ENCODE data around the gene NRBF2. TPM values are rescaled to one million over a fixed set of nuclear protein-coding genes. Genes with fewer than 3 reads are reported as not detected.

NRBF2 gene
- total RNA-seq, 1 experiment from 2014 or later: 24.8 TPM

DNA sequence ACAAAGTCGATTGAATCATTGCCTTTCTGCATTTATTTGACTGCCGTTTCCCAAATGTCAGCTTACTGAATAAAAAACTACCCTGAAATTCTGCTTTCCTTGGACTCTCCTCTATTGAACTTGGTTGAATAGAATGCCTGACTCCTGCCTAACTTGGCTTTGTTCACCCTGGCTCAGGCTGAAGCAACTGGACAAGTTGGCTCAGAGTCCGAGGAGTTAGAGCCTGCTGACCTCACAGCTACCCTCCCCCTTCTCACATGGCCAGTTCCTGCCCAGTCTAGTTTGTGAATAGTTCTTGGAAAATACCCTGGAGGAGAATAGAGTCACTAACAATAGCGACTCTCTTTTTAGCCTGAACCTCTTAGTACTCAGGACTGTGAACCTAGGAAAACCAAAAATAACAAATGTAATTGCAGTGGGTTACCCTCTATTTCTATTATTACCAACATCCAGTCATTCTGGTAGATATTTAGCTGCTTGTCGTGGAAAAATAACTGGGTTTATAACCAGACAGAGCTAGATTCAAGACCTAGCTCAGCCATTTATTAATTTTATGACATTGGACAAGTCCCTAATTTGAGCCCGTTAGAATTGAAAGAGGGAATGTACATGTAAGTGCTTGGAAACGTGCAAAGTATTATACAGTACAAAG is 17.3 kb upstream of the NRBF2 start:
- Histone ChIP-seq H3K4me3 (ENCODE audit: low read depth, low read length, poor library complexity, severe bottlenecking) (no peak overlapping the region), H3K27me3 (replicated peaks; ENCODE audit: insufficient read depth, low read depth, low read length, poor library complexity) (no peaks in the 10 kb centered on the region), H3K27ac (ENCODE audit: low read depth, low read length, poor library complexity, severe bottlenecking) (no peak overlapping the region), H3K9me3 (ENCODE audit: low read depth, low read length, poor library complexity, severe bottlenecking) (no peaks in the 10 kb centered on the region), H3K36me3 (ENCODE audit: insufficient read depth, low read length, poor library complexity, severe bottlenecking) (no peaks in the 10 kb centered on the region), H3K4me1 (ENCODE audit: insufficient read depth, low read length, poor library complexity, severe bottlenecking) (no peaks in the 10 kb centered on the region)
- BruUV-seq (replicated peaks): no TSS peak
- TF ChIP-seq EZH2 (IDR thresholded peaks at IDR 0.05; ENCODE audit: borderline replicate concordance, low read depth, low read length, poor library complexity, severe bottlenecking): no peak
- TF ChIP-seq, protein P1, sequence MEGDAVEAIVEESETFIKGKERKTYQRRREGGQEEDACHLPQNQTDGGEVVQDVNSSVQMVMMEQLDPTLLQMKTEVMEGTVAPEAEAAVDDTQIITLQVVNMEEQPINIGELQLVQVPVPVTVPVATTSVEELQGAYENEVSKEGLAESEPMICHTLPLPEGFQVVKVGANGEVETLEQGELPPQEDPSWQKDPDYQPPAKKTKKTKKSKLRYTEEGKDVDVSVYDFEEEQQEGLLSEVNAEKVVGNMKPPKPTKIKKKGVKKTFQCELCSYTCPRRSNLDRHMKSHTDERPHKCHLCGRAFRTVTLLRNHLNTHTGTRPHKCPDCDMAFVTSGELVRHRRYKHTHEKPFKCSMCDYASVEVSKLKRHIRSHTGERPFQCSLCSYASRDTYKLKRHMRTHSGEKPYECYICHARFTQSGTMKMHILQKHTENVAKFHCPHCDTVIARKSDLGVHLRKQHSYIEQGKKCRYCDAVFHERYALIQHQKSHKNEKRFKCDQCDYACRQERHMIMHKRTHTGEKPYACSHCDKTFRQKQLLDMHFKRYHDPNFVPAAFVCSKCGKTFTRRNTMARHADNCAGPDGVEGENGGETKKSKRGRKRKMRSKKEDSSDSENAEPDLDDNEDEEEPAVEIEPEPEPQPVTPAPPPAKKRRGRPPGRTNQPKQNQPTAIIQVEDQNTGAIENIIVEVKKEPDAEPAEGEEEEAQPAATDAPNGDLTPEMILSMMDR (conservative IDR thresholded peaks at IDR 0.05; ENCODE audit: low read depth, low read length): no peak
- intact Hi-C loops (cut with micrococcal nuclease; ENCODE audit: unreplicated experiment): no loop called here
- ChIA-PET CTCF (no interaction called here), POLR2A (ENCODE audit: low non-redundant PET) (no interaction called here)
- DNase-seq (ENCODE audit: low spot score): no peak

DNA sequence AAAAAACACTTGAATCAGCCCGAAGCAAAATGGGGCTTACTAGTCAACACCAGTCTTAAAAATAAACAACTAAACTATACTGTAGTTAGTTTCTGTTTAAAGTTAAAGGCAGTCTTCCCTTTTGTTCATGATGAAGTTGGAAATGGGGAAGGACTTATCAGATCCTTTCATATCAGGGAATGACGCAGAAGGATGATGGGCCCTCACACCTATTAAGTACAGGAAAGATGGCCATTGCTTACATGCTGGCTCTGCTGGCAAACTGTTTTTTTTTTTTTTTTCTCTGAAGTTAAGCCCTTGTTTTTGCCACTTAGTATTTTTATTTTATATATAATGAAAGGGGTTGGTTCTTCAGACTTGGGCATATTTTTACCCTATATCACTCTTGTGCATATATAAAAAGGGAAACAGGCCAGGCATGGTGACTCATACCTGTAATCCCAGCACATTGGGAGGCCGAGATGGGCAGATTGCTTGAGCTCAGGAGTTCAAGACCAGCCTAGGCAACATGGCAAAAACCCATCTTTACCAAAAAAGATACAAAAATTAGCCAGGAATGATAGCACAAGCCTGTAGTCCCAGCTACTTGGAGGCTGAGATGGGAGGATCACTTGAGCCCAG is 16.6 kb upstream of the NRBF2 start:
- Histone ChIP-seq H3K4me3 (ENCODE audit: low read depth, low read length, poor library complexity, severe bottlenecking) (no peak overlapping the region), H3K27ac (ENCODE audit: low read depth, low read length, poor library complexity, severe bottlenecking) (no peak overlapping the region), H3K9me3 (ENCODE audit: low read depth, low read length, poor library complexity, severe bottlenecking) (no peaks in the 10 kb centered on the region), H3K36me3 (ENCODE audit: insufficient read depth, low read length, poor library complexity, severe bottlenecking) (no peaks in the 10 kb centered on the region), H3K4me1 (ENCODE audit: insufficient read depth, low read length, poor library complexity, severe bottlenecking) (no peaks in the 10 kb centered on the region), H3K27me3 (replicated peaks; ENCODE audit: insufficient read depth, low read depth, low read length, poor library complexity) (no peaks in the 10 kb centered on the region)
- no peak for DNase-seq (ENCODE audit: low spot score)
- TF ChIP-seq, protein P1 (conservative IDR thresholded peaks at IDR 0.05; ENCODE audit: low read depth, low read length): no peak
- no peak for TF ChIP-seq EZH2 (IDR thresholded peaks at IDR 0.05; ENCODE audit: borderline replicate concordance, low read depth, low read length, poor library complexity, severe bottlenecking)
- ChIA-PET CTCF (interaction anchor here (0.7 kb wide), 1 partner anchor 512 kb away, joined by 3 read pairs; no protein-coding TSS in a partner anchor), POLR2A (ENCODE audit: low non-redundant PET) (no interaction called here)
- no TSS peak for BruUV-seq (replicated peaks)
- intact Hi-C loops (cut with micrococcal nuclease; ENCODE audit: unreplicated experiment): no loop called here

DNA sequence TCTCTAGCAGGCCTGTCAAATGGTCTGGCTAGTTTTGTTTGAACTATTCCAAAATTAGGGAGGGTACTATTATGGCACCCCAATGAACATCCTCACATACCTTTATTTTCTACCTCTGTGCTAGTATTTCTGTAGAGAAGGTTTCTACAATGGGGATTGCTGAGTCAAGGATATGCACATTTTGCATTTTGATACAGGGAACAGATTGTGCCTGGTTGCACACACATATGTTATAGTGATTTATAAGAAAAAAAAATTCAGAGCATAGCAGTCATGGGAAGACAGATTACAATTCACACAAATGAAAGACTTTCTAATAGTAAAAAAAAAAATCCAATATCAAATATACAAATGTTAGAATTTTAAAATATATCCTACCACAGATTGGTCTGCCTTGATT is 14.1 kb upstream of the NRBF2 start:
- no peaks in the 10 kb centered on the region for H3K27me3 ChIP-seq (replicated peaks; ENCODE audit: insufficient read depth, low read depth, low read length, poor library complexity)
- H3K4me1 ChIP-seq (ENCODE audit: insufficient read depth, low read length, poor library complexity, severe bottlenecking): no peaks in the 10 kb centered on the region
- BruUV-seq (replicated peaks): no TSS peak
- intact Hi-C loops (cut with micrococcal nuclease; ENCODE audit: unreplicated experiment): no loop called here
- ChIA-PET CTCF (no interaction called here), POLR2A (ENCODE audit: low non-redundant PET) (no interaction called here)
- no peaks in the 10 kb centered on the region for H3K9me3 ChIP-seq (ENCODE audit: low read depth, low read length, poor library complexity, severe bottlenecking)
- no peak for TF ChIP-seq EZH2 (IDR thresholded peaks at IDR 0.05; ENCODE audit: borderline replicate concordance, low read depth, low read length, poor library complexity, severe bottlenecking)
- TF ChIP-seq, protein P1 (conservative IDR thresholded peaks at IDR 0.05; ENCODE audit: low read depth, low read length): no peak
- H3K36me3 ChIP-seq (ENCODE audit: insufficient read depth, low read length, poor library complexity, severe bottlenecking): no peaks in the 10 kb centered on the region
- DNase-seq (ENCODE audit: low spot score): no peak
- no peak overlapping the region for H3K4me3 ChIP-seq (ENCODE audit: low read depth, low read length, poor library complexity, severe bottlenecking)
- no peak overlapping the region for H3K27ac ChIP-seq (ENCODE audit: low read depth, low read length, poor library complexity, severe bottlenecking)
